GM18526 (cell line): ENCODE measurements around the gene EZH1.

Experiments used
- POLR2A ChIP-seq: IDR thresholded peaks from 3 replicates; pipeline ENCODE4 v1.6.1; 2011; ENCODE audit not compliant: insufficient read length; ENCODE audit errors: extremely low read depth

Gene EZH1

DNA sequence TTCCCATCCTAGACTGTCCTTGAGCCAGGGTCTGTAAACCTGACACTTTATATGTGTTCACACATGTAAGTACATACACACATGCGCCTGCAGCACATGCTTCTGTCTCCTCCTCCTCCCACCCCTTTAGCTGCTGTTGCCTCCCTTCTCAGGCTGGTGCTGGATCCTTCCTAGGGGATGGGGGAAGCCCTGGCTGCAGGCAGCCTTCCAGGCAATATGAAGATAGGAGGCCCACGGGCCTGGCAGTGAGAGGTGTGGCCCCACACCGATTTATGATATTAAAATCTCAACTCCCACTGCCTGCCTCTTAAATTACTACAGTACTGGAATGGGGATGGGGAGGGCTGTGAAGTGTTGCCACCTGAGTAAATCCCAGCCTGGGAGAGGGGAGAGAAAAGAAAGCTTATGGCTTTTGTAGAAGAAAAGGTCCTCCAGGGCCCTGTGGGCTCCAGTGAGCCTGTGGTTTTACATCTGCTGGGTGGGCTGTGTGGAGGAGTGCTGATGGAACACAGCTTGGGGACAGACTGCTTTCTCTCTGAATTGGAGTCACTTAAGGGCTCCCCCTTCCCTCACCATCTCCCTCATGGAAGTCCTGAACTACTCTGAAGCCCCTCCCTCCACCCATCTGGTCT is 34.6 kb upstream of the EZH1 start:
- TF ChIP-seq POLR2A, result no peak

GRCh38 chr17:42778570-42778969 is 33.7 kb upstream of the EZH1 start:
- no peak for TF ChIP-seq POLR2A

GRCh38 chr17:42775534-42776098 is 30.8 kb upstream of the EZH1 start:
- TF ChIP-seq POLR2A, result no peak

DNA sequence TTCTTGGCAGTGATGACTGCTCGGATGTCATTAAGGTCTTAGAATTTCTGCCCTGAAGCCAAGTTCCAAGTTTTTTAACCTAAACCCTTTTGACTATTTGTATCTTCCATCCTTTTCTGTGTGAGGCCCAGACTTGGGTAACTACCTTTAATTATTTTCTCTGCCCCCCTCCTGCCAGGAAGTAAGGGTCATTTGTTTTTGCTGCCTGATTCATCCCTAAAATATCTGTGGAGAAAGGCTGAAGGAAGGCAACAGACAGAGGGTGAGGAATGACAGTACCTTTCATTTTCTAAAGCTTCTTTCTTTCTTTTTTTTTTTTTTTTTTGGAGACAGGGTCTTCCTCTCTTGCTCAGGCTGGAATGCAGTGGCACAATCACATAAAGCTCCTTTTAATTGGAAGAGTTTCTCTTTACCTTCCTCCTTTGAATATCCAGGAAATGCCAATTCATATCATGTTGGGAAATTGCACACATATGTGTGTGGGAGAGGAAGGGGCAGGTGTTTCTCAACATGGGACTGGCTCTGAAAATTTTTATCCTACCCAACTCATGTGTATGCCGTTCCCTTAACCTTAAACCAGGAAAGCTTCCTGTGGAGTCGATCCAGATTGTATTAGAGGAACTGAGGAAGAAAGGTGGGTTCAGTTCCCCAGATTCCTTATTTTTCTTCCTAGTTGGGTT is 29.4 kb upstream of the EZH1 start:
- no peak for TF ChIP-seq POLR2A

- peak; percentile 94 for TF ChIP-seq POLR2A
Observed at GRCh38 chr17:42773290-42774035, 28.6 kb upstream of the EZH1 start, which contains the start of gene VPS25. VPS25 (plus strand) TSS chr17:42773449; CDS start chr17:42773476, 27 bp downstream.

GRCh38 chr17:42772945-42773289 is 28.1 kb upstream of the EZH1 start:
- TF ChIP-seq POLR2A, result no peak

GRCh38 chr17:42767512-42767911 is 22.7 kb upstream of the EZH1 start:
- no peak for TF ChIP-seq POLR2A

DNA sequence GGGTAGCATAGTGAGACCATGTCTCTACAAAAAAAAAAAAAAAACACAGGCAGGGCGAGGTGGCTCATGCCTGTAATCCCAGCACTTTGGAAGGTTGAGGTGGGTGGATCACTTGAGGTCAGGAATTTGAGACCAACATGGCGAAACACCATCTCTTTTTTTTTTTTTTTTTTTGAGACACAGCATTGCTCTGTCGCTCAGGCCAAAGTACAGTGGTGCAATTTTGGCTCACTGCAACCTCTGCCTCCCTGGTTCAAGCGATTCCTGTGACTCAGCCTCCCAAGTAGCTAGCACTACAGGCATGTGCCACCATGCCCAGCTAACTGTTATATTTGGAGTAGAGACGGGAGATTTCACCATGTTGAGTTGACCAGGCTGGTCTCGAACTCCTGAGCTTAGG is 21.3 kb upstream of the EZH1 start:
- TF ChIP-seq POLR2A, result no peak

DNA sequence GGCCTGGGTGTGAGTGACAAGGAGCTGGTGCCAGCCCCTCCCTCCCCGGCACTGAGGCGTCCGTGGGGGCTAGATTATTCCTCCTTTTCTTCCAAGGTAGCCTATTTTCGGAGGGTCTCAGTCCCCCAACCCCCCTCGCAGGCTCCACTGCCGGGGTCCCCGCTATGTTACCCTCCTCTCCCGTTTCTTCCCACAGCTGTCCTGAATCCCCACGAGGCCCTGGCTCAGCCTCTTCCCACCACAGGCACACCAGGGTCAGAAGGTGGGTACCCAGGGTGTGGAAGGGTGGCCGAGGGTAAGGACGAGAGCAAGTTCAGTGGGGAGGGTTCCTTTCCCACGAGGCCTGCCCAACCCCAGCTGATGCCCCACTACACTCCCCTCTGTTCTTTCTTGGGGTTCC is 16.8 kb upstream of the EZH1 start:
- TF ChIP-seq POLR2A, result no peak

DNA sequence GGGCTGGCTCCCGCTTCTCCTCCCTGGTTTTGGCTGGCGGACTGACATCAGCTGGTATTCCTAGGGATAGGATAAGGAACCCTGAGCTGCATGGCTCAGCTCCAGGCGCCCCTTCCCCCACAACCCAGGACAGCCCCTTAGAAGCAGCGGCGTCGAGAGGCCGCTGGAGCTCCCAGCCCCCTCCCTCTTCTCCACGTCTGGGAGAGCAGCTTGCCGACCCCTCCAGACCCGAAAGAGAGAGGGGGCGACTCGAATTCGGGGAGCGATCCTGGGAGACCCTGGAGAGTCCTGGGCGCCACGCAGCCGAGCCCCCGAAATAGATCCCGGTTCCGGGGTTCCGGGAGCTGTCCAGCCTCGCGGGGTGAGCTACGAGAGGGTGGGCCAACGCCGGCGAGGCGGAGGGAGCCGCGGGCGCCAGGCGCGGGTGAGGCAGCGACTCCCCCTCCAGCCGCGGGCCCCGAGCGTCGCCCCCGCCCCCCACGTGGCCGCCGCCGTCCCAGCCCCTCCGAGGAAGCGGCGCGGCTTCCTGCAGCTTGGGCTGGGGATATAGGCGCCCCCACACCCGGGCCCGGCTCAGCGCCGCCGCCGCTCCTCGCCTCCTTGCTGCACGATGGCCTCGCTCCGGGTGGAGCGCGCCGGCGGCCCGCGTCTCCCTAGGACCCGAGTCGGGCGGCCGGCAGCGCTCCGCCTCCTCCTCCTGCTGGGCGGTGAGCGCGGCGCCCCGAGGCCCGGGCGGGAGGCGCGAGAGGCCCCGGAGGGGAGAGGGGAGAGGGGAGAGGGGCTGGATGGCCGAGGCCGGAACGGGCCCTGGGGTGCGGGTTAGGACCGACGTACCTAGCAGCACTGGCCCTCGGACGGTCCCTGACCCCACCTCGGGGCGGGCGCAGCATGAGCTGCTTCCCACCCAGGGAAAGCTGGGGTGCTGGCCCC is 16.1 kb upstream of the EZH1 start, which contains the start of gene RAMP2:
RAMP2 (plus strand) TSS at position 576 of the 930 bp plus-strand sequence; CDS start at position 611, 35 bp downstream.
- TF ChIP-seq POLR2A, result no peak

- no peak for TF ChIP-seq POLR2A
Observed at GRCh38 chr17:42759982-42760651, 15.3 kb upstream of the EZH1 start.

DNA sequence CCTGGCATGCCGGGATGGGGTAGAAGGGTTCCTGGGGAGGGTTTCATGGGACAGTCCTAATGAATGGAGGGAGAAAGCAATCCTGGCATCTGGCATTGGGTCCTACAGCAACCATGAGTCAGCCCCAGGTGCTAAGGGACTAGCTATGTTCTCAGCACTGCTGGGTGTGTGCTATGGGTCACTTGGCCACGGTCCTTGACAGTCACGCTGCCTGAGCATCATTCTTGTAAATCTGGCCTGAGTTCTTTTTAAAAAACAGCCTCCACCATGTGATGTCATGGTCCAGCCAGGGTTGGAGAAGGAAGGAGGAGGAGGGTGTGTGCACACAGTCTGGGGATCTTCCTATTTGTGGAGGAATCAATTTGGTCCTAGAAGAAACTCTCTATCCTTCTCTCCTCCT is 9.9 kb upstream of the EZH1 start:
- TF ChIP-seq POLR2A, result no peak

DNA sequence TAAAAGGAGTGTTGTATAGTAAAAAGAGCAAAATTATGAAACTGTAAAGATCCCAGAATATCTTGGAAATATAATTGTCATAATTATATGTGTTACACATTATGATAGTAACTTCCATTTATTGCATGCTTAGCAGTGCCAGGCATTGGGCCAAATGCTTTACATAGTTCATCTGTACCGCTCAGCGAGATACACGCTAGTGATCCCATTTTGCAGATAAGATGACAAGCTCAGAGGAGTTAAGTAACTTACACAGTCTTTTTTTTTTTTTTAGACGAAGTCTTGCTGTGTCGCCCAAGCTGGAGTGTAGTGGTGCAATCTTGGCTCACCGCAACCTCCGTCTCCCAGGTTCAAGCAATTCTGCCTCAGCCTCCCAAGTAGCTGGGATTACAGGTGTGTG is 6.8 kb upstream of the EZH1 start:
- TF ChIP-seq POLR2A, result no peak

- no peak for TF ChIP-seq POLR2A
Observed at GRCh38 chr17:42750739-42751344, 6.0 kb upstream of the EZH1 start.
